IMR-90 (cell line): ENCODE results near the gene FAM149B1. TPM values are rescaled to one million over a fixed set of nuclear protein-coding genes. Genes with fewer than 3 reads are reported as not detected.

Experiments
- ATAC-seq: fragments of 200-7000 bp; cut with Tn5 transposase; 2 replicates; pipeline ENCODE4 v1.9.1; 2020; ENCODE audit warnings: low read depth, mild to moderate bottlenecking, moderate library complexity
- BruUV-seq: library from RNA; stranded (reverse); fragments of 400-500 nt; replicated peaks from 2 replicates; lab custom pipeline; 2021; lab: Mats Ljungman, UMichigan
- CTCF ChIA-PET: fragments of 300-600 bp; formaldehyde crosslinking; extraction: SDS; loops from one replicate; lab custom pipeline; 2021; ENCODE audit warnings: antibody characterized with exemption; lab: Yijun Ruan, JAX
- POLR2A ChIA-PET: fragments of 300-600 bp; sonication (Branson Sonifier 250); formaldehyde crosslinking; loops from one replicate; lab custom pipeline; 2022; ENCODE audit warnings: antibody characterized with exemption; ENCODE audit not compliant: unreplicated experiment; lab: Charles Lee
- DNase-seq: peaks from one replicate; pipeline ENCODE4 v3.0.0; 2013
- H2AFZ ChIP-seq: replicated peaks from 2 replicates; pipeline ENCODE3; 2013; ENCODE audit warnings: low read length, mild to moderate bottlenecking; ENCODE audit not compliant: poor library complexity
- H2AK5ac ChIP-seq: 2 replicates; pipeline ENCODE4 v1.6.1; 2013; ENCODE audit warnings: low read depth, low read length, inconsistent platforms
- H2AK9ac ChIP-seq: replicated peaks from 2 replicates; pipeline ENCODE3; 2013; ENCODE audit warnings: mild to moderate bottlenecking, low read depth, low read length, moderate library complexity; ENCODE audit not compliant: poor library complexity
- H2BK120ac ChIP-seq: 2 replicates; pipeline ENCODE4 v1.6.1; 2013; ENCODE audit warnings: low read depth, low read length, inconsistent platforms
- H2BK15ac ChIP-seq: 3 replicates; pipeline ENCODE4 v1.6.1; 2013; ENCODE audit warnings: low read depth, low read length, inconsistent platforms
- H2BK20ac ChIP-seq: 2 replicates; pipeline ENCODE4 v1.6.1; 2013; ENCODE audit warnings: low read depth, mild to moderate bottlenecking, inconsistent platforms, low read length, moderate library complexity
- H2BK5ac ChIP-seq: 2 replicates; pipeline ENCODE4 v1.6.1; 2013; ENCODE audit warnings: mild to moderate bottlenecking, low read depth, low read length, inconsistent platforms; ENCODE audit not compliant: poor library complexity, severe bottlenecking
- H3K14ac ChIP-seq: replicated peaks from 2 replicates; pipeline ENCODE4 v1.6.1; 2013; ENCODE audit warnings: low read depth, low read length, inconsistent platforms
- H3K18ac ChIP-seq: 2 replicates; pipeline ENCODE4 v1.6.1; 2013; ENCODE audit warnings: low read depth, low read length, control low read depth
- H3K23ac ChIP-seq: 2 replicates; pipeline ENCODE4 v1.6.1; 2013; ENCODE audit warnings: low read depth, low read length, inconsistent platforms
- H3K27ac ChIP-seq: 2 replicates; pipeline ENCODE4 v1.5.1; 2013; ENCODE audit warnings: mild to moderate bottlenecking, control low read depth, low read length; ENCODE audit not compliant: insufficient read depth
- H3K27me3 ChIP-seq: 2 replicates; pipeline ENCODE4 v1.6.1; 2013; ENCODE audit warnings: low read length; ENCODE audit not compliant: control insufficient read depth, insufficient read depth
- H3K36me3 ChIP-seq: 2 replicates; pipeline ENCODE4 v1.6.1; 2013; ENCODE audit warnings: low read length, mixed read lengths; ENCODE audit not compliant: control insufficient read depth, insufficient read depth
- H3K4ac ChIP-seq: 2 replicates; pipeline ENCODE4 v1.6.1; 2013; ENCODE audit warnings: low read depth, low read length, inconsistent platforms
- H3K4me1 ChIP-seq: 2 replicates; pipeline ENCODE4 v1.6.1; 2013; ENCODE audit warnings: low read length, mixed read lengths; ENCODE audit not compliant: control insufficient read depth, insufficient read depth
- H3K4me2 ChIP-seq: 2 replicates; pipeline ENCODE4 v1.6.1; 2013; ENCODE audit warnings: low read depth, mild to moderate bottlenecking, control low read depth, low read length, moderate library complexity
- H3K4me3 ChIP-seq: 2 replicates; pipeline ENCODE4 v1.5.1; 2013; ENCODE audit warnings: low read depth, mild to moderate bottlenecking, control low read depth, low read length, moderate library complexity; ENCODE audit not compliant: insufficient read depth
- H3K56ac ChIP-seq: 2 replicates; pipeline ENCODE4 v1.6.1; 2013; ENCODE audit warnings: low read length, inconsistent platforms; ENCODE audit not compliant: insufficient read depth; ENCODE audit errors: extremely low read depth
- H3K79me1 ChIP-seq, 2 experiments: 2 replicates each; pipeline ENCODE4 v1.6.1; 2013; ENCODE audit warnings: low read length in 2 of 2, inconsistent platforms in 1 of 2, low read depth in 1 of 2
- H3K9ac ChIP-seq: 2 replicates; pipeline ENCODE4 v1.6.1; 2013; ENCODE audit warnings: low read depth, low read length, control low read depth
- H3K9me1 ChIP-seq: 2 replicates; pipeline ENCODE4 v1.6.1; 2013; ENCODE audit warnings: low read length, inconsistent platforms; ENCODE audit not compliant: insufficient read depth
- H3K9me3 ChIP-seq: 2 replicates; pipeline ENCODE4 v1.6.1; 2013; ENCODE audit warnings: low read length; ENCODE audit not compliant: control insufficient read depth, insufficient read depth
- H4K20me1 ChIP-seq: 2 replicates; pipeline ENCODE4 v1.6.1; 2013; ENCODE audit warnings: low read length, inconsistent platforms; ENCODE audit not compliant: insufficient read depth
- H4K5ac ChIP-seq: 2 replicates; pipeline ENCODE4 v1.6.1; 2013; ENCODE audit warnings: mild to moderate bottlenecking, low read depth, low read length, control low read depth
- H4K8ac ChIP-seq, 2 experiments: 2 replicates each; pipeline ENCODE4 v1.6.1; 2013; ENCODE audit warnings: low read depth in 2 of 2, low read length in 2 of 2, control low read depth in 1 of 2, inconsistent platforms in 1 of 2
- H4K91ac ChIP-seq: 2 replicates; pipeline ENCODE4 v1.6.1; 2013; ENCODE audit warnings: low read depth, low read length, inconsistent platforms; ENCODE audit not compliant: insufficient read depth
- CEBPB ChIP-seq: IDR thresholded peaks from 2 replicates; pipeline ENCODE4 v1.6.1; 2012; ENCODE audit warnings: low read depth, low read length, improper control_type of control experiment
- MAZ ChIP-seq: IDR thresholded peaks from 2 replicates; pipeline ENCODE4 v1.6.1; 2012; ENCODE audit warnings: low read depth, mild to moderate bottlenecking, low read length, improper control_type of control experiment, moderate library complexity, borderline replicate concordance
- MXI1 ChIP-seq: IDR thresholded peaks from 2 replicates; pipeline ENCODE4 v1.6.1; 2012; ENCODE audit warnings: low read depth, mild to moderate bottlenecking, low read length, moderate library complexity, borderline replicate concordance
- RAD21 ChIP-seq: IDR thresholded peaks from 2 replicates; pipeline ENCODE4 v1.6.1; 2012; ENCODE audit warnings: low read length, improper control_type of control experiment
- SMC3 ChIP-seq: fragments of 150-350 bp; IDR thresholded peaks from 2 replicates; pipeline ENCODE4 v1.6.1; 2016; ENCODE audit warnings: low read depth, mild to moderate bottlenecking, antibody characterized with exemption, low read length, moderate library complexity
- WGBS, 2 experiments: methylation state at CpG; one replicate each; pipeline versions ENCODE4 v1.1.5 to v1.1.7; 2013; ENCODE audit warnings: missing lambda C conversion rate in 2 of 2; ENCODE audit not compliant: insufficient read length in 1 of 2; ENCODE audit errors: extremely low coverage in 2 of 2; 5-methylcytosine and 5-hydroxymethylcytosine counted together
- dilution Hi-C: fragments of 300-500 bp; cut with HindIII; formaldehyde crosslinking; loops from one replicate; pipeline ENCODE4 v1.14.3; 2018; ENCODE audit warnings: low sequenced_read_pairs; ENCODE audit not compliant: unreplicated experiment
- in situ Hi-C: fragments of 300-500 bp; cut with MboI; formaldehyde crosslinking; loops from 3 replicates; pipeline ENCODE4 v1.14.3; 2019; ENCODE audit warnings: low sequenced_read_pairs, inconsistent platforms, mixed read lengths
- intact Hi-C: fragments of 100-400 bp; cut with micrococcal nuclease; formaldehyde crosslinking; loops from 2 replicates; pipeline ENCODE4 v1.10.0; 2022
- polyA plus RNA-seq, 3 experiments: library from polyadenylated mRNA; depleted of rRNA; stranded (reverse); fragments of >200 nt; gene quantifications; 2 replicates each; pipeline ENCODE4 v1.2.3, GENCODE V29; 2012; ENCODE audit warnings: low replicate concordance in 1 of 3
- total RNA-seq: library from RNA; depleted of rRNA; stranded (reverse); fragments of >200 nt; gene quantifications from 2 replicates; pipeline ENCODE4 v1.2.3, GENCODE V29; 2012

Gene FAM149B1
- total and polyA plus RNA-seq, 2 of the 4 experiments (the other 2 are of a cell fraction) = 21.7 to 28.3 TPM

- in situ Hi-C loops = no loop called here
Measured at GRCh38 chr10:73220989-73221388, 53.1 kb downstream of the FAM149B1 start.

More at GRCh38 chr10:73220989-73221388, 53.1 kb downstream of the FAM149B1 start:
- H3K4me3 ChIP-seq = no peak overlapping the region
- no peak overlapping the region for H2AK9ac ChIP-seq
- H3K79me1 ChIP-seq = no peaks in the 10 kb centered on the region
- H4K20me1 ChIP-seq = no peaks in the 10 kb centered on the region; the same call in 1 of the 2 replicates
- no peak overlapping the region for H2BK15ac ChIP-seq
- ChIA-PET CTCF (no interaction called here), POLR2A (no interaction called here)
- WGBS, 2 experiments = no CpG with 5 or more reads among the region's 1 CpG
- no peaks in the 10 kb centered on the region for H3K9me3 ChIP-seq
- dilution Hi-C loops (no loop called here), intact Hi-C loops (no loop called here)
- H3K36me3 ChIP-seq = peaks cover 13% of the 10 kb centered on the region
- no peak overlapping the region for H3K27ac ChIP-seq
- H2AFZ ChIP-seq = no peak overlapping the region
- H3K18ac ChIP-seq = no peak overlapping the region
- H4K91ac ChIP-seq = no peak overlapping the region
- ATAC-seq = no peak
- no peak overlapping the region for H3K56ac ChIP-seq
- H3K9ac ChIP-seq = no peak overlapping the region
- no peak overlapping the region for H3K4me2 ChIP-seq
- no peak for DNase-seq
- H4K8ac ChIP-seq = no peak overlapping the region
- H2BK5ac ChIP-seq = no peak overlapping the region
- H3K14ac ChIP-seq = no peak overlapping the region
- no peak overlapping the region for H2BK120ac ChIP-seq
- no peak overlapping the region for H3K4ac ChIP-seq
- H3K4me1 ChIP-seq = no peaks in the 10 kb centered on the region
- H3K27me3 ChIP-seq = no peaks in the 10 kb centered on the region
- no TSS peak for BruUV-seq
- no peak overlapping the region for H2BK20ac ChIP-seq
- TF ChIP-seq SMC3 = no peak
- no peak for TF ChIP-seq MAZ
- no peak for TF ChIP-seq MXI1
- peak; percentile 70 for TF ChIP-seq CEBPB
- TF ChIP-seq RAD21 = no peak
- no peak overlapping the region for H2AK5ac ChIP-seq
- H3K23ac ChIP-seq = no peak overlapping the region
- H4K5ac ChIP-seq = no peak overlapping the region
- H3K9me1 ChIP-seq = 0 out of 2 replicates have a peak, but pooled peaks cover 3% of the 10 kb centered on the region
